Thoracic aorta (tissue), 2 donors: Measurements from ENCODE around the gene ANKRD13C. TPM values are rescaled to one million over a fixed set of nuclear protein-coding genes. Genes with fewer than 3 reads are reported as not detected.

Source experiments
- ATAC-seq: fragments of 150-250 bp; one replicate; pipeline ENCODE4 v1.8.0; 2017; ENCODE audit warnings: low read depth; ENCODE audit not compliant: insufficient number of reproducible peaks, low FRiP score
- DNase-seq: peaks from one replicate; pipeline ENCODE4 v3.0.0-alpha.2; 2020; ENCODE audit warnings: low spot score
- H3K27ac ChIP-seq, 2 donors: fragments of 200-600 bp; sonication (generic); 1 replicate in 1 of 2; 2 replicates in 1 of 2; pipeline ENCODE4 v1.5.1; 2016; ENCODE audit warnings: mild to moderate bottlenecking in 2 of 2, moderate library complexity in 2 of 2
- H3K27me3 ChIP-seq: fragments of 200-600 bp; sonication (generic); replicated peaks from 2 replicates; pipeline ENCODE4 v1.6.0; 2016; ENCODE audit warnings: mild to moderate bottlenecking; ENCODE audit not compliant: insufficient read depth
- H3K36me3 ChIP-seq: fragments of 200-600 bp; sonication (generic); one replicate; pipeline ENCODE4 v1.5.1; 2016
- H3K4me1 ChIP-seq, 2 donors: fragments of 200-600 bp; sonication (generic); 1 replicate in 1 of 2; 2 replicates in 1 of 2; pipeline versions ENCODE4 v1.5.1 to v1.6.0; 2016; ENCODE audit warnings: low read depth in 2 of 2, mild to moderate bottlenecking in 1 of 2; ENCODE audit not compliant: control insufficient read depth in 1 of 2
- H3K4me3 ChIP-seq: fragments of 200-600 bp; sonication (generic); 2 replicates; pipeline ENCODE4 v1.5.1; 2016; ENCODE audit warnings: mild to moderate bottlenecking
- H3K9me3 ChIP-seq: fragments of 200-600 bp; sonication (generic); 2 replicates; pipeline ENCODE4 v1.5.1; 2016
- CTCF ChIP-seq: fragments of 200-600 bp; sonication (generic); IDR thresholded peaks from one replicate; pipeline ENCODE4 v1.5.1; 2019; ENCODE audit warnings: antibody characterized with exemption
- total RNA-seq, 2 donors: library from RNA; depleted of rRNA; stranded (reverse); fragments of >200 nt; gene quantifications; one replicate each; pipeline versions ENCODE4 v1.1.0 to v1.2.3, GENCODE V29; 2016

ANKRD13C gene
- total RNA-seq, 2 donors from 2014 or later = 19.6 to 34.4 TPM

- H3K36me3 ChIP-seq = no peaks in the 10 kb centered on the region
- no peak overlapping the region for H3K4me3 ChIP-seq
- H3K9me3 ChIP-seq = no peaks in the 10 kb centered on the region
- no peak for DNase-seq
- no peak for TF ChIP-seq CTCF
- peaks cover 0 to 10% of the 10 kb centered on the region in 2 donors for H3K4me1 ChIP-seq
- no peak overlapping the region for H3K27ac ChIP-seq
- no peak for ATAC-seq
- no peaks in the 10 kb centered on the region for H3K27me3 ChIP-seq
Observed at GRCh38 chr1:70315782-70316181, 38.7 kb downstream of the ANKRD13C start.

GRCh38 chr1:70314706-70315304 is 39.7 kb downstream of the ANKRD13C start:
- TF ChIP-seq CTCF = no peak
- DNase-seq = no peak
- Histone ChIP-seq H3K9me3 (no peaks in the 10 kb centered on the region), H3K27ac (no peak overlapping the region), H3K4me3 (no peak overlapping the region), H3K4me1 (peaks cover 0 to 8% of the 10 kb centered on the region in 2 donors), H3K27me3 (no peaks in the 10 kb centered on the region), H3K36me3 (no peaks in the 10 kb centered on the region)
- no peak for ATAC-seq

GRCh38 chr1:70311369-70311768 is 43.2 kb downstream of the ANKRD13C start:
- no peaks in the 10 kb centered on the region for H3K27me3 ChIP-seq
- no peak overlapping the region for H3K4me3 ChIP-seq
- DNase-seq (no peak), ATAC-seq (no peak)
- peaks cover 0 to 5% of the 10 kb centered on the region in 2 donors for H3K4me1 ChIP-seq
- H3K27ac ChIP-seq = no peak overlapping the region
- TF ChIP-seq CTCF = no peak
- H3K36me3 ChIP-seq = peaks cover 5% of the 10 kb centered on the region
- no peaks in the 10 kb centered on the region for H3K9me3 ChIP-seq

GRCh38 chr1:70299472-70299871 is 55.0 kb downstream of the ANKRD13C start:
- no peak overlapping the region for H3K4me3 ChIP-seq
- H3K9me3 ChIP-seq = no peaks in the 10 kb centered on the region
- no peak overlapping the region for H3K27ac ChIP-seq
- ATAC-seq (no peak), DNase-seq (no peak)
- no peaks in the 10 kb centered on the region for H3K4me1 ChIP-seq
- H3K27me3 ChIP-seq = no peaks in the 10 kb centered on the region
- H3K36me3 ChIP-seq = peaks cover 14% of the 10 kb centered on the region
- TF ChIP-seq CTCF = no peak

- Histone ChIP-seq H3K4me1 (no peaks in the 10 kb centered on the region), H3K27ac (no peak overlapping the region), H3K4me3 (no peak overlapping the region), H3K9me3 (no peaks in the 10 kb centered on the region), H3K36me3 (peaks cover 16% of the 10 kb centered on the region), H3K27me3 (no peaks in the 10 kb centered on the region)
- ATAC-seq (no peak), DNase-seq (no peak)
- no peak for TF ChIP-seq CTCF
Observed at GRCh38 chr1:70295749-70296148, 58.8 kb downstream of the ANKRD13C start.
